BLaER1 (cell line): ENCODE results near the gene IGDCC3.
A peak's percentile ranks its signal among the peaks of the same experiment; 100 is the strongest.

Experiments
- H3K27ac ChIP-seq: shearing (Covaris generic); formaldehyde crosslinking; 2 replicates; pipeline ENCODE4 v1.8.1; 2022
- H3K27me3 ChIP-seq: shearing (Covaris generic); formaldehyde crosslinking; 2 replicates; pipeline ENCODE4 v1.8.1; 2022
- H3K36me3 ChIP-seq: shearing (Covaris generic); formaldehyde crosslinking; 2 replicates; pipeline ENCODE4 v1.8.1; 2022
- H3K4me1 ChIP-seq: shearing (Covaris generic); formaldehyde crosslinking; 2 replicates; pipeline ENCODE4 v1.8.1; 2022
- H3K4me2 ChIP-seq: shearing (Covaris generic); formaldehyde crosslinking; 2 replicates; pipeline ENCODE4 v1.8.1; 2022
- H3K4me3 ChIP-seq: shearing (Covaris generic); formaldehyde crosslinking; 2 replicates; pipeline ENCODE4 v1.8.1; 2022
- H3K9ac ChIP-seq: shearing (Covaris generic); formaldehyde crosslinking; 2 replicates; pipeline ENCODE4 v1.8.1; 2022
- H3K9me3 ChIP-seq: shearing (Covaris generic); formaldehyde crosslinking; 2 replicates; pipeline ENCODE4 v1.8.1; 2022
- H4K20me1 ChIP-seq: shearing (Covaris generic); formaldehyde crosslinking; 2 replicates; pipeline ENCODE4 v1.8.1; 2022
- Cebpa-rat ChIP-seq: shearing (Covaris generic); IDR thresholded peaks from 2 replicates; pipeline ENCODE4 v1.8.1; 2022

Gene IGDCC3

GRCh38 chr15:65286704-65287519, 90.9 kb downstream of the IGDCC3 start, which contains the start of gene PARP16:
Gene PARP16 (minus strand): TSS chr15:65286883. CDS start chr15:65286426, 457 bp downstream.
- peak within 1 kb of the TSS; percentile 92 for H3K9ac ChIP-seq
- peaks cover 44% of the 10 kb centered on the region for H3K4me1 ChIP-seq
- peaks cover 19% of the 10 kb centered on the region for H3K36me3 ChIP-seq
- H3K4me2 ChIP-seq, result peak within 1 kb of the TSS; percentile 96
- no peak for TF ChIP-seq Cebpa-rat
- peak within 1 kb of the TSS; percentile 94 for H3K27ac ChIP-seq
- H4K20me1 ChIP-seq, result peaks cover 4% of the 10 kb centered on the region; the same call in 1 of the 2 replicates
- H3K9me3 ChIP-seq, result no peaks in the 10 kb centered on the region
- peak within 1 kb of the TSS; percentile 85 for H3K4me3 ChIP-seq
- H3K27me3 ChIP-seq, result no peaks in the 10 kb centered on the region

- H3K4me1 ChIP-seq, result peaks cover 44% of the 10 kb centered on the region
- H3K9me3 ChIP-seq, result no peaks in the 10 kb centered on the region
- H3K4me3 ChIP-seq, result peak overlapping the region; percentile 85
- peak overlapping the region; percentile 94 for H3K27ac ChIP-seq
- peak overlapping the region; percentile 92 for H3K9ac ChIP-seq
- H4K20me1 ChIP-seq, result peaks cover 5% of the 10 kb centered on the region; the same call in 1 of the 2 replicates
- no peak for TF ChIP-seq Cebpa-rat
- H3K36me3 ChIP-seq, result peaks cover 22% of the 10 kb centered on the region
- peak overlapping the region; percentile 96 for H3K4me2 ChIP-seq
- H3K27me3 ChIP-seq, result no peaks in the 10 kb centered on the region
Measured at GRCh38 chr15:65286069-65286703, 91.6 kb downstream of the IGDCC3 start.

- Histone ChIP-seq H3K27ac (peak overlapping the region; percentile 94), H3K9ac (peak overlapping the region; percentile 92), H3K27me3 (no peaks in the 10 kb centered on the region), H3K9me3 (no peaks in the 10 kb centered on the region), H3K4me3 (peak overlapping the region; percentile 85), H3K36me3 (peaks cover 29% of the 10 kb centered on the region), H3K4me1 (peaks cover 44% of the 10 kb centered on the region), H4K20me1 (peaks cover 5% of the 10 kb centered on the region; the same call in 1 of the 2 replicates), H3K4me2 (peak overlapping the region; percentile 96)
- TF ChIP-seq Cebpa-rat, result no peak
Measured at GRCh38 chr15:65285291-65286068, 92.3 kb downstream of the IGDCC3 start.

DNA sequence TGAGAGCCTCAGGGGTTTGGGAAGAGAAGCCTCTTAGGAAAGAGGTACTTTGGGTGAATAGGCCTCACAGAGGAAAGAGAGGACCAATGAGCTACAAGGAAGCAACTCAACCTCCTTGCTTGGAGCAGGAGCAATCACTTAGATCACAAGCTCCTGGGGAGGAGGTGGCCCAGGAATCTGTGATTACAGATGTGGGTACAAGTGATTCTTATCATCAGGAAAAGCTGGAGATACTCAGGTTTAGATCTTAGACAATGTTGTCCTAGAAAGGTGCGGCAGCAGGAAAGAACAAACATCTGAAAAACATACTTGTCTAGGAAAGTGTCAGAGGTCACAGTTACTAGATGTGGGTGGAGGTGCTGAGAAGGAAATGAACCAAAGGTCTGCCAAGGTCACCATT, 99.3 kb downstream of the IGDCC3 start:
- H3K36me3 ChIP-seq, result peaks cover 74% of the 10 kb centered on the region
- H3K9me3 ChIP-seq, result no peaks in the 10 kb centered on the region
- H4K20me1 ChIP-seq, result peaks cover 39% of the 10 kb centered on the region
- no peak overlapping the region for H3K9ac ChIP-seq
- no peak for TF ChIP-seq Cebpa-rat
- no peak overlapping the region for H3K4me3 ChIP-seq
- no peak overlapping the region for H3K27ac ChIP-seq
- H3K27me3 ChIP-seq, result no peaks in the 10 kb centered on the region
- H3K4me1 ChIP-seq, result peaks cover 6% of the 10 kb centered on the region; the same call in 1 of the 2 replicates
- no peak overlapping the region for H3K4me2 ChIP-seq
